HepG2 (cell line): ENCODE results near the gene TEDC1. TPM values are rescaled to one million over a fixed set of nuclear protein-coding genes. Genes with fewer than 3 reads are reported as not detected.

Source experiments
- BRCA1 ChIP-seq: sonication (generic); formaldehyde crosslinking; IDR thresholded peaks from 2 replicates; pipeline ENCODE4 v1.4.0; 2020; ENCODE audit warnings: missing genetic modification reagents
- MEIS1 ChIP-seq: sonication (generic); formaldehyde crosslinking; IDR thresholded peaks from 2 replicates; pipeline ENCODE4 v1.9.0; 2021; ENCODE audit warnings: mild to moderate bottlenecking, missing genetic modification reagents, moderate library complexity, borderline replicate concordance
- SPEN ChIP-seq: sonication (generic); formaldehyde crosslinking; IDR thresholded peaks from 2 replicates; pipeline ENCODE4 v1.5.1; 2020; ENCODE audit warnings: low read depth, mild to moderate bottlenecking, missing genetic modification reagents
- TBX2 ChIP-seq: sonication (generic); formaldehyde crosslinking; IDR thresholded peaks from 2 replicates; pipeline ENCODE4 v1.5.0; 2020; ENCODE audit warnings: missing genetic modification reagents, mild to moderate bottlenecking, borderline replicate concordance
- ZNF101 ChIP-seq: sonication (generic); formaldehyde crosslinking; IDR thresholded peaks from 2 replicates; pipeline ENCODE4 v1.4.0; 2020; ENCODE audit warnings: mild to moderate bottlenecking, low read depth, missing genetic modification reagents, borderline replicate concordance
- ZNF746 ChIP-seq: sonication (generic); formaldehyde crosslinking; IDR thresholded peaks from 2 replicates; pipeline ENCODE4 v1.8.0; 2022; ENCODE audit warnings: mild to moderate bottlenecking, missing genetic modification reagents
- polyA plus RNA-seq, 8 experiments: library from polyadenylated mRNA; depleted of rRNA in 3 of 8; stranded (reverse) in 7 of 8; unstranded in 1 of 8; fragments of >200 nt; fragmentation: Illumina TruSeq in 4 of 8; extraction: Trizol in 4 of 8; gene quantifications; 2 replicates each; pipeline versions ENCODE4 v1.2.1 to v1.2.3, GENCODE V29; 2011 to 2016; ENCODE audit warnings: low read depth in 4 of 8, missing spikeins in 1 of 8, mixed read lengths in 1 of 8; ENCODE audit not compliant: insufficient read depth in 1 of 8
- total RNA-seq, 5 experiments: library from RNA; depleted of rRNA; stranded (reverse); fragments of >200 nt; fragmentation: Illumina TruSeq; extraction: Trizol; gene quantifications; 2 replicates each; pipeline ENCODE4 v1.2.3, GENCODE V29; 2016; ENCODE audit warnings: low read depth in 1 of 5
- TF ChIP-seq, protein P1 (sequence below): IDR thresholded peaks from 2 replicates; pipeline ENCODE4 v1.6.1; 2016; ENCODE audit warnings: control low read depth
- TF ChIP-seq, protein P2 (sequence below): sonication (generic); formaldehyde crosslinking; IDR thresholded peaks from 2 replicates; pipeline ENCODE4 v1.4.0; 2020; ENCODE audit warnings: missing genetic modification reagents
- TF ChIP-seq, protein P3 (sequence below): sonication (generic); formaldehyde crosslinking; IDR thresholded peaks from 2 replicates; pipeline ENCODE4 v1.5.0; 2020; ENCODE audit warnings: mild to moderate bottlenecking, missing genetic modification reagents, borderline replicate concordance
- TF ChIP-seq, protein P4 (sequence below): sonication (generic); formaldehyde crosslinking; IDR thresholded peaks from 2 replicates; pipeline ENCODE4 v1.4.0; 2020; ENCODE audit warnings: missing genetic modification reagents
- TF ChIP-seq, protein P5 (sequence below): sonication (generic); formaldehyde crosslinking; IDR thresholded peaks from 2 replicates; pipeline ENCODE4 v1.4.0; 2020; ENCODE audit warnings: mild to moderate bottlenecking, missing genetic modification reagents

The TEDC1 gene
- total and polyA plus RNA-seq, 2 of the 13 experiments (the other 11 are each of a cell fraction or from before 2014, with no cell fraction given) = 5.7 to 27.4 TPM

DNA sequence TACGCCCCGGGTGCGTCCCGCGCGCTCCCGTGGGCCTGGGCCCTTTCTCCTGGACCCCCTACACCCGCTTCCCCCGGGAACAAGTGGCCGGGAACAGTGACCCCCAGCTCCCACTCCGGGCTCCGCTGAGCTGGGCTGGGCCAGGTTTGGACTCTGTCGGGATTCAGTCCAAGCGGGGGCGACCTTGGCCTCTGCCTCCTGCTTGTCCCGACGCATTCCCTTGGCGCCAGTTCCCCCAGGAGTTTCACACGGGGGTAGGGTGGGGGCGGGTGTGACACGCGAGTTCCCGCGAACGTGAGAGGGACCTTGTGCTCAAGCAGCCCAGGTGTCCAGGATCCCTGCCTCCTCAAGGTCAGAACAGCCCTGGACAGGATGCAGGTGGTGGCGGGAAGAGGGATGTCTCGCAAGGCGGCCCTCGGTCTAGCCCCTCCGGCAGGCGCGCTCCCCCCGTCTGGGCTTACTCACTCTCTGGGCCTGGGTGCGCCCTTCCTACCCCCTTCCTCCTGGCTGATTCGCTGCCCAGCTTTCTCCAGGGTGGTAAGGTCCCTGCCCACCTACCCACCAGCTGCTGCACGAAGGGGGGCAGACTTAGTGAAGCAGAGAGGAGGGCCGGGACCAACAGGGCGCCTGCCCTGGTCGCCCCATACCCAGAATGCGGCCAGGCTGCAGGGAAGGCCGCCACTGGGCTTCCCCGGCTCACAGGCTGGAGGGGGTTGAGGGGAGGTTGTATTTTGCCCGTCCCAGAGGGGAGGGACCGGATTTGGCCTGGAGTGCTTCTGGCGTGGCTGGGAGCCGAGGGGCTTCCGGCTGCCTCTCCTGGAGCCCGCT lies 15.6 kb upstream of the TEDC1 start (continued):
- TF ChIP-seq TBX2 (CRISPR knock-in tag) (peak; percentile 67), SPEN (CRISPR knock-in tag) (0 out of 2 replicates have a peak, but pooled peaks have one; percentile 17), BRCA1 (CRISPR knock-in tag) (no peak), MEIS1 (CRISPR knock-in tag) (0 out of 2 replicates have a peak, but pooled peaks have one; percentile 50), ZNF101 (CRISPR knock-in tag) (0 out of 2 replicates have a peak, but pooled peaks have one; percentile 54), ZNF746 (no peak)
- TF ChIP-seq, protein P1, sequence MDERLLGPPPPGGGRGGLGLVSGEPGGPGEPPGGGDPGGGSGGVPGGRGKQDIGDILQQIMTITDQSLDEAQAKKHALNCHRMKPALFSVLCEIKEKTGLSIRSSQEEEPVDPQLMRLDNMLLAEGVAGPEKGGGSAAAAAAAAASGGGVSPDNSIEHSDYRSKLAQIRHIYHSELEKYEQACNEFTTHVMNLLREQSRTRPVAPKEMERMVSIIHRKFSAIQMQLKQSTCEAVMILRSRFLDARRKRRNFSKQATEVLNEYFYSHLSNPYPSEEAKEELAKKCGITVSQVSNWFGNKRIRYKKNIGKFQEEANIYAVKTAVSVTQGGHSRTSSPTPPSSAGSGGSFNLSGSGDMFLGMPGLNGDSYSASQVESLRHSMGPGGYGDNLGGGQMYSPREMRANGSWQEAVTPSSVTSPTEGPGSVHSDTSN (CRISPR knock-in tag) = no peak
- TF ChIP-seq, protein P2, sequence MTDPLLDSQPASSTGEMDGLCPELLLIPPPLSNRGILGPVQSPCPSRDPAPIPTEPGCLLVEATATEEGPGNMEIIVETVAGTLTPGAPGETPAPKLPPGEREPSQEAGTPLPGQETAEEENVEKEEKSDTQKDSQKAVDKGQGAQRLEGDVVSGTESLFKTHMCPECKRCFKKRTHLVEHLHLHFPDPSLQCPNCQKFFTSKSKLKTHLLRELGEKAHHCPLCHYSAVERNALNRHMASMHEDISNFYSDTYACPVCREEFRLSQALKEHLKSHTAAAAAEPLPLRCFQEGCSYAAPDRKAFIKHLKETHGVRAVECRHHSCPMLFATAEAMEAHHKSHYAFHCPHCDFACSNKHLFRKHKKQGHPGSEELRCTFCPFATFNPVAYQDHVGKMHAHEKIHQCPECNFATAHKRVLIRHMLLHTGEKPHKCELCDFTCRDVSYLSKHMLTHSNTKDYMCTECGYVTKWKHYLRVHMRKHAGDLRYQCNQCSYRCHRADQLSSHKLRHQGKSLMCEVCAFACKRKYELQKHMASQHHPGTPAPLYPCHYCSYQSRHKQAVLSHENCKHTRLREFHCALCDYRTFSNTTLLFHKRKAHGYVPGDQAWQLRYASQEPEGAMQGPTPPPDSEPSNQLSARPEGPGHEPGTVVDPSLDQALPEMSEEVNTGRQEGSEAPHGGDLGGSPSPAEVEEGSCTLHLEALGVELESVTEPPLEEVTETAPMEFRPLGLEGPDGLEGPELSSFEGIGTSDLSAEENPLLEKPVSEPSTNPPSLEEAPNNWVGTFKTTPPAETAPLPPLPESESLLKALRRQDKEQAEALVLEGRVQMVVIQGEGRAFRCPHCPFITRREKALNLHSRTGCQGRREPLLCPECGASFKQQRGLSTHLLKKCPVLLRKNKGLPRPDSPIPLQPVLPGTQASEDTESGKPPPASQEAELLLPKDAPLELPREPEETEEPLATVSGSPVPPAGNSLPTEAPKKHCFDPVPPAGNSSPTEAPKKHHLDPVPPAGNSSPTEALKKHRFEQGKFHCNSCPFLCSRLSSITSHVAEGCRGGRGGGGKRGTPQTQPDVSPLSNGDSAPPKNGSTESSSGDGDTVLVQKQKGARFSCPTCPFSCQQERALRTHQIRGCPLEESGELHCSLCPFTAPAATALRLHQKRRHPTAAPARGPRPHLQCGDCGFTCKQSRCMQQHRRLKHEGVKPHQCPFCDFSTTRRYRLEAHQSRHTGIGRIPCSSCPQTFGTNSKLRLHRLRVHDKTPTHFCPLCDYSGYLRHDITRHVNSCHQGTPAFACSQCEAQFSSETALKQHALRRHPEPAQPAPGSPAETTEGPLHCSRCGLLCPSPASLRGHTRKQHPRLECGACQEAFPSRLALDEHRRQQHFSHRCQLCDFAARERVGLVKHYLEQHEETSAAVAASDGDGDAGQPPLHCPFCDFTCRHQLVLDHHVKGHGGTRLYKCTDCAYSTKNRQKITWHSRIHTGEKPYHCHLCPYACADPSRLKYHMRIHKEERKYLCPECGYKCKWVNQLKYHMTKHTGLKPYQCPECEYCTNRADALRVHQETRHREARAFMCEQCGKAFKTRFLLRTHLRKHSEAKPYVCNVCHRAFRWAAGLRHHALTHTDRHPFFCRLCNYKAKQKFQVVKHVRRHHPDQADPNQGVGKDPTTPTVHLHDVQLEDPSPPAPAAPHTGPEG (CRISPR knock-in tag) = no peak
- TF ChIP-seq, protein P3, sequence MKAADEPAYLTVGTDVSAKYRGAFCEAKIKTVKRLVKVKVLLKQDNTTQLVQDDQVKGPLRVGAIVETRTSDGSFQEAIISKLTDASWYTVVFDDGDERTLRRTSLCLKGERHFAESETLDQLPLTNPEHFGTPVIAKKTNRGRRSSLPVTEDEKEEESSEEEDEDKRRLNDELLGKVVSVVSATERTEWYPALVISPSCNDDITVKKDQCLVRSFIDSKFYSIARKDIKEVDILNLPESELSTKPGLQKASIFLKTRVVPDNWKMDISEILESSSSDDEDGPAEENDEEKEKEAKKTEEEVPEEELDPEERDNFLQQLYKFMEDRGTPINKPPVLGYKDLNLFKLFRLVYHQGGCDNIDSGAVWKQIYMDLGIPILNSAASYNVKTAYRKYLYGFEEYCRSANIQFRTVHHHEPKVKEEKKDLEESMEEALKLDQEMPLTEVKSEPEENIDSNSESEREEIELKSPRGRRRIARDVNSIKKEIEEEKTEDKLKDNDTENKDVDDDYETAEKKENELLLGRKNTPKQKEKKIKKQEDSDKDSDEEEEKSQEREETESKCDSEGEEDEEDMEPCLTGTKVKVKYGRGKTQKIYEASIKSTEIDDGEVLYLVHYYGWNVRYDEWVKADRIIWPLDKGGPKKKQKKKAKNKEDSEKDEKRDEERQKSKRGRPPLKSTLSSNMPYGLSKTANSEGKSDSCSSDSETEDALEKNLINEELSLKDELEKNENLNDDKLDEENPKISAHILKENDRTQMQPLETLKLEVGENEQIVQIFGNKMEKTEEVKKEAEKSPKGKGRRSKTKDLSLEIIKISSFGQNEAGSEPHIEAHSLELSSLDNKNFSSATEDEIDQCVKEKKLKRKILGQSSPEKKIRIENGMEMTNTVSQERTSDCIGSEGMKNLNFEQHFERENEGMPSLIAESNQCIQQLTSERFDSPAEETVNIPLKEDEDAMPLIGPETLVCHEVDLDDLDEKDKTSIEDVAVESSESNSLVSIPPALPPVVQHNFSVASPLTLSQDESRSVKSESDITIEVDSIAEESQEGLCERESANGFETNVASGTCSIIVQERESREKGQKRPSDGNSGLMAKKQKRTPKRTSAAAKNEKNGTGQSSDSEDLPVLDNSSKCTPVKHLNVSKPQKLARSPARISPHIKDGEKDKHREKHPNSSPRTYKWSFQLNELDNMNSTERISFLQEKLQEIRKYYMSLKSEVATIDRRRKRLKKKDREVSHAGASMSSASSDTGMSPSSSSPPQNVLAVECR = peak; percentile 12
- TF ChIP-seq, protein P4, sequence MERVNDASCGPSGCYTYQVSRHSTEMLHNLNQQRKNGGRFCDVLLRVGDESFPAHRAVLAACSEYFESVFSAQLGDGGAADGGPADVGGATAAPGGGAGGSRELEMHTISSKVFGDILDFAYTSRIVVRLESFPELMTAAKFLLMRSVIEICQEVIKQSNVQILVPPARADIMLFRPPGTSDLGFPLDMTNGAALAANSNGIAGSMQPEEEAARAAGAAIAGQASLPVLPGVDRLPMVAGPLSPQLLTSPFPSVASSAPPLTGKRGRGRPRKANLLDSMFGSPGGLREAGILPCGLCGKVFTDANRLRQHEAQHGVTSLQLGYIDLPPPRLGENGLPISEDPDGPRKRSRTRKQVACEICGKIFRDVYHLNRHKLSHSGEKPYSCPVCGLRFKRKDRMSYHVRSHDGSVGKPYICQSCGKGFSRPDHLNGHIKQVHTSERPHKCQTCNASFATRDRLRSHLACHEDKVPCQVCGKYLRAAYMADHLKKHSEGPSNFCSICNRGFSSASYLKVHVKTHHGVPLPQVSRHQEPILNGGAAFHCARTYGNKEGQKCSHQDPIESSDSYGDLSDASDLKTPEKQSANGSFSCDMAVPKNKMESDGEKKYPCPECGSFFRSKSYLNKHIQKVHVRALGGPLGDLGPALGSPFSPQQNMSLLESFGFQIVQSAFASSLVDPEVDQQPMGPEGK = peak; percentile 67
- TF ChIP-seq, protein P5, sequence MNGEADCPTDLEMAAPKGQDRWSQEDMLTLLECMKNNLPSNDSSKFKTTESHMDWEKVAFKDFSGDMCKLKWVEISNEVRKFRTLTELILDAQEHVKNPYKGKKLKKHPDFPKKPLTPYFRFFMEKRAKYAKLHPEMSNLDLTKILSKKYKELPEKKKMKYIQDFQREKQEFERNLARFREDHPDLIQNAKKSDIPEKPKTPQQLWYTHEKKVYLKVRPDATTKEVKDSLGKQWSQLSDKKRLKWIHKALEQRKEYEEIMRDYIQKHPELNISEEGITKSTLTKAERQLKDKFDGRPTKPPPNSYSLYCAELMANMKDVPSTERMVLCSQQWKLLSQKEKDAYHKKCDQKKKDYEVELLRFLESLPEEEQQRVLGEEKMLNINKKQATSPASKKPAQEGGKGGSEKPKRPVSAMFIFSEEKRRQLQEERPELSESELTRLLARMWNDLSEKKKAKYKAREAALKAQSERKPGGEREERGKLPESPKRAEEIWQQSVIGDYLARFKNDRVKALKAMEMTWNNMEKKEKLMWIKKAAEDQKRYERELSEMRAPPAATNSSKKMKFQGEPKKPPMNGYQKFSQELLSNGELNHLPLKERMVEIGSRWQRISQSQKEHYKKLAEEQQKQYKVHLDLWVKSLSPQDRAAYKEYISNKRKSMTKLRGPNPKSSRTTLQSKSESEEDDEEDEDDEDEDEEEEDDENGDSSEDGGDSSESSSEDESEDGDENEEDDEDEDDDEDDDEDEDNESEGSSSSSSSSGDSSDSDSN (CRISPR knock-in tag) = no peak; the same call in 1 of the 2 replicates
